GM18861 (cell line): ENCODE measurements around the gene RNGTT.
"Not testable (repeated sequence)": the region's sequence is repeated elsewhere in the genome, so short reads cannot be mapped to it uniquely, and the experiment has no call there.

ENCODE experiments used
- ATAC-seq: cut with Tn5 transposase; IDR thresholded peaks from one replicate; pipeline ENCODE4 v1.9.1; 2021; ENCODE audit not compliant: unreplicated experiment

The RNGTT gene

GRCh38 chr6:88963139-88964090, at the start of gene RNGTT:
Gene RNGTT, minus strand, starts transcription at chr6:88963618. Its CDS starts 209 bp downstream, at chr6:88963409.
- ATAC-seq, result peak; percentile 92

- ATAC-seq, result no peak
Measured at GRCh38 chr6:89011436-89011835, 48.0 kb upstream of the RNGTT start.

GRCh38 chr6:89010825-89011224, 47.4 kb upstream of the RNGTT start:
- ATAC-seq, result no peak

- ATAC-seq, result no peak
Measured at GRCh38 chr6:89009624-89010059, 46.2 kb upstream of the RNGTT start.

GRCh38 chr6:89008815-89009374, 45.5 kb upstream of the RNGTT start:
- ATAC-seq, result no peak

- no peak for ATAC-seq
Measured at GRCh38 chr6:89008001-89008814, 44.8 kb upstream of the RNGTT start.

GRCh38 chr6:89007209-89008000, 44.0 kb upstream of the RNGTT start:
- no peak for ATAC-seq

- ATAC-seq, result no peak
Measured at GRCh38 chr6:89002523-89002922, 39.1 kb upstream of the RNGTT start.

GRCh38 chr6:88997327-88997726, 33.9 kb upstream of the RNGTT start:
- ATAC-seq, result no peak

GRCh38 chr6:88992741-88993552, 29.5 kb upstream of the RNGTT start:
- ATAC-seq, result no peak

- ATAC-seq, result no peak
Measured at GRCh38 chr6:88989215-88989614, 25.8 kb upstream of the RNGTT start.

GRCh38 chr6:88987922-88988321, 24.5 kb upstream of the RNGTT start:
- no peak for ATAC-seq

- ATAC-seq, result no peak
Measured at GRCh38 chr6:88985901-88986300, 22.5 kb upstream of the RNGTT start.

- no peak for ATAC-seq
Measured at GRCh38 chr6:88984606-88985005, 21.2 kb upstream of the RNGTT start.

GRCh38 chr6:88984152-88984551, 20.7 kb upstream of the RNGTT start:
- no peak for ATAC-seq

GRCh38 chr6:88983532-88983931, 20.1 kb upstream of the RNGTT start:
- ATAC-seq, result no peak

GRCh38 chr6:88983129-88983528, 19.7 kb upstream of the RNGTT start:
- ATAC-seq, result not testable (repeated sequence)

GRCh38 chr6:88982720-88983119, 19.3 kb upstream of the RNGTT start:
- peak; percentile 73 for ATAC-seq

- ATAC-seq, result no peak
Measured at GRCh38 chr6:88975369-88975768, 12.0 kb upstream of the RNGTT start.
